Activated naive CD4-positive, alpha-beta T cell treated with anti-CD3 and anti-CD28 coated beads, Interleukin-2, amount 10 ng/mL, durations not matched to agents 7 days and 5 days (primary cell): ENCODE data around the gene PTPRD.
"Not testable (repeated sequence)": the region's sequence is repeated elsewhere in the genome, so short reads cannot be mapped to it uniquely, and the experiment has no call there.

ENCODE experiments used
- CTCF ChIA-PET: fragments of 350-600 bp; sonication (Branson Sonifier 250); formaldehyde crosslinking; loops from one replicate; lab custom pipeline; 2021; ENCODE audit warnings: antibody characterized with exemption; lab: Charles Lee
- DNase-seq: peaks from one replicate; pipeline ENCODE4 v3.0.0-alpha.2; 2020
- H3K27ac Mint-ChIP-seq: one replicate; pipeline ENCODE4 v1.8.0; 2021; ENCODE audit warnings: mild to moderate bottlenecking, moderate library complexity, mixed read lengths
- H3K27me3 Mint-ChIP-seq: one replicate; pipeline ENCODE4 v1.8.0; 2021; ENCODE audit warnings: mild to moderate bottlenecking, mixed read lengths
- H3K36me3 Mint-ChIP-seq: one replicate; pipeline ENCODE4 v1.8.0; 2021; ENCODE audit warnings: mixed read lengths
- H3K4me1 Mint-ChIP-seq: one replicate; pipeline ENCODE4 v1.8.0; 2021; ENCODE audit warnings: mixed read lengths
- H3K4me3 Mint-ChIP-seq: one replicate; pipeline ENCODE4 v1.8.0; 2021; ENCODE audit warnings: mild to moderate bottlenecking, moderate library complexity, mixed read lengths
- H3K9me3 Mint-ChIP-seq: one replicate; pipeline ENCODE4 v1.8.0; 2021; ENCODE audit warnings: mixed read lengths

PTPRD gene

GRCh38 chr9:9492506-9492905, 1120.3 kb downstream of the PTPRD start:
- CTCF ChIA-PET: no interaction called here
- Mint-ChIP-seq H3K36me3 (no peaks in the 10 kb centered on the region), H3K4me3 (no peak overlapping the region), H3K27ac (no peak overlapping the region), H3K4me1 (no peaks in the 10 kb centered on the region), H3K9me3 (peaks cover 13% of the 10 kb centered on the region), H3K27me3 (no peaks in the 10 kb centered on the region)
- no peak for DNase-seq

- Mint-ChIP-seq H3K36me3 (no peaks in the 10 kb centered on the region), H3K4me3 (no peak overlapping the region)
- CTCF ChIA-PET: interaction anchor here (0.6 kb wide), 1 partner anchor 10 kb away, joined by 3 read pairs; no protein-coding TSS in a partner anchor
Observed at GRCh38 chr9:9489183-9489582, 1123.6 kb downstream of the PTPRD start.

GRCh38 chr9:9483175-9483574, 1129.6 kb downstream of the PTPRD start:
- Mint-ChIP-seq H3K4me1 (no peaks in the 10 kb centered on the region), H3K9me3 (no peaks in the 10 kb centered on the region), H3K27ac (no peak overlapping the region), H3K27me3 (no peaks in the 10 kb centered on the region), H3K36me3 (no peaks in the 10 kb centered on the region), H3K4me3 (no peak overlapping the region)
- DNase-seq: no peak
- CTCF ChIA-PET: no interaction called here

More at GRCh38 chr9:9489183-9489582, 1123.6 kb downstream of the PTPRD start:
- Mint-ChIP-seq H3K4me1 (no peaks in the 10 kb centered on the region), H3K27me3 (no peaks in the 10 kb centered on the region), H3K9me3 (peaks cover 3% of the 10 kb centered on the region), H3K27ac (no peak overlapping the region)
- no peak for DNase-seq

GRCh38 chr9:9478741-9479140, 1134.1 kb downstream of the PTPRD start:
- Mint-ChIP-seq H3K4me1 (no peaks in the 10 kb centered on the region), H3K4me3 (no peak overlapping the region), H3K36me3 (no peaks in the 10 kb centered on the region), H3K27ac (no peak overlapping the region), H3K27me3 (no peaks in the 10 kb centered on the region), H3K9me3 (no peaks in the 10 kb centered on the region)
- no peak for DNase-seq
- CTCF ChIA-PET: no interaction called here

- CTCF ChIA-PET: interaction anchor here (1.0 kb wide), 1 partner anchor 13 kb away, joined by 3 read pairs; no protein-coding TSS in a partner anchor
- Mint-ChIP-seq H3K9me3 (peaks cover 2% of the 10 kb centered on the region), H3K27me3 (no peaks in the 10 kb centered on the region), H3K4me1 (no peaks in the 10 kb centered on the region), H3K36me3 (no peaks in the 10 kb centered on the region), H3K27ac (no peak overlapping the region), H3K4me3 (no peak overlapping the region)
- no peak for DNase-seq
Observed at GRCh38 chr9:9469271-9469670, 1143.5 kb downstream of the PTPRD start.

- H3K4me1 Mint-ChIP-seq, CTCF ChIA-PET: not testable (repeated sequence)
Observed at GRCh38 chr9:9441874-9442273, 1170.9 kb downstream of the PTPRD start.

GRCh38 chr9:9437641-9438040, 1175.2 kb downstream of the PTPRD start:
- no peak for DNase-seq
- no peaks in the 10 kb centered on the region for H3K9me3 Mint-ChIP-seq
- no peaks in the 10 kb centered on the region for H3K27me3 Mint-ChIP-seq
- H3K4me3 Mint-ChIP-seq: no peak overlapping the region
- no peak overlapping the region for H3K27ac Mint-ChIP-seq
- no peaks in the 10 kb centered on the region for H3K4me1 Mint-ChIP-seq
- CTCF ChIA-PET: no interaction called here
- no peaks in the 10 kb centered on the region for H3K36me3 Mint-ChIP-seq

More at GRCh38 chr9:9441874-9442273, 1170.9 kb downstream of the PTPRD start:
- H3K36me3 Mint-ChIP-seq, H3K27ac Mint-ChIP-seq, H3K27me3 Mint-ChIP-seq, H3K9me3 Mint-ChIP-seq, H3K4me3 Mint-ChIP-seq, DNase-seq: not testable (repeated sequence)

GRCh38 chr9:9426454-9426853, 1186.3 kb downstream of the PTPRD start:
- not testable (repeated sequence) for DNase-seq, H3K36me3 Mint-ChIP-seq, H3K4me3 Mint-ChIP-seq, H3K4me1 Mint-ChIP-seq, H3K27ac Mint-ChIP-seq, H3K9me3 Mint-ChIP-seq, H3K27me3 Mint-ChIP-seq
- CTCF ChIA-PET: interaction anchor here (0.5 kb wide), 1 partner anchor 211 kb away, joined by 3 read pairs; no protein-coding TSS in a partner anchor

- Mint-ChIP-seq H3K4me3 (no peak overlapping the region), H3K4me1 (no peaks in the 10 kb centered on the region), H3K9me3 (peaks cover 5% of the 10 kb centered on the region), H3K27ac (no peak overlapping the region), H3K36me3 (no peaks in the 10 kb centered on the region), H3K27me3 (no peaks in the 10 kb centered on the region)
- CTCF ChIA-PET: no interaction called here
- DNase-seq: no peak
Observed at GRCh38 chr9:9412241-9412640, 1200.6 kb downstream of the PTPRD start.

GRCh38 chr9:9410736-9411135, 1202.1 kb downstream of the PTPRD start:
- no peak overlapping the region for H3K27ac Mint-ChIP-seq
- no peak overlapping the region for H3K4me3 Mint-ChIP-seq
- peaks cover 7% of the 10 kb centered on the region for H3K9me3 Mint-ChIP-seq
- CTCF ChIA-PET: no interaction called here
- DNase-seq: no peak
- H3K27me3 Mint-ChIP-seq: no peaks in the 10 kb centered on the region
- H3K36me3 Mint-ChIP-seq: no peaks in the 10 kb centered on the region
- no peaks in the 10 kb centered on the region for H3K4me1 Mint-ChIP-seq

- Mint-ChIP-seq H3K4me1 (no peaks in the 10 kb centered on the region), H3K36me3 (no peaks in the 10 kb centered on the region), H3K4me3 (no peak overlapping the region), H3K27me3 (no peaks in the 10 kb centered on the region), H3K9me3 (peaks cover 2% of the 10 kb centered on the region), H3K27ac (no peak overlapping the region)
- CTCF ChIA-PET: no interaction called here
- DNase-seq: no peak
Observed at GRCh38 chr9:9399982-9400381, 1212.8 kb downstream of the PTPRD start.

- CTCF ChIA-PET: no interaction called here
- H3K27me3 Mint-ChIP-seq: no peaks in the 10 kb centered on the region
- no peaks in the 10 kb centered on the region for H3K36me3 Mint-ChIP-seq
- no peak overlapping the region for H3K27ac Mint-ChIP-seq
- no peak for DNase-seq
- no peaks in the 10 kb centered on the region for H3K4me1 Mint-ChIP-seq
- no peaks in the 10 kb centered on the region for H3K9me3 Mint-ChIP-seq
- no peak overlapping the region for H3K4me3 Mint-ChIP-seq
Observed at GRCh38 chr9:9396518-9396917, 1216.3 kb downstream of the PTPRD start.

GRCh38 chr9:9395539-9395938, 1217.3 kb downstream of the PTPRD start:
- DNase-seq: no peak
- no peaks in the 10 kb centered on the region for H3K27me3 Mint-ChIP-seq
- no peaks in the 10 kb centered on the region for H3K36me3 Mint-ChIP-seq
- no peaks in the 10 kb centered on the region for H3K9me3 Mint-ChIP-seq
- H3K4me3 Mint-ChIP-seq: no peak overlapping the region
- H3K27ac Mint-ChIP-seq: no peak overlapping the region
- H3K4me1 Mint-ChIP-seq: no peaks in the 10 kb centered on the region
- CTCF ChIA-PET: no interaction called here

GRCh38 chr9:9392755-9393154, 1220.0 kb downstream of the PTPRD start:
- Mint-ChIP-seq H3K27ac (no peak overlapping the region), H3K9me3 (no peaks in the 10 kb centered on the region), H3K27me3 (no peaks in the 10 kb centered on the region), H3K36me3 (no peaks in the 10 kb centered on the region), H3K4me3 (no peak overlapping the region), H3K4me1 (no peaks in the 10 kb centered on the region)
- no peak for DNase-seq
- CTCF ChIA-PET: no interaction called here

- no peaks in the 10 kb centered on the region for H3K27me3 Mint-ChIP-seq
- no peaks in the 10 kb centered on the region for H3K4me1 Mint-ChIP-seq
- no peak overlapping the region for H3K4me3 Mint-ChIP-seq
- H3K27ac Mint-ChIP-seq: no peak overlapping the region
- DNase-seq: no peak
- H3K9me3 Mint-ChIP-seq: no peaks in the 10 kb centered on the region
- H3K36me3 Mint-ChIP-seq: no peaks in the 10 kb centered on the region
- CTCF ChIA-PET: no interaction called here
Observed at GRCh38 chr9:9389904-9390303, 1222.9 kb downstream of the PTPRD start.
